Lower lobe of right lung (tissue), 2 donors: Measurements from ENCODE around the gene DOK3. TPM values are rescaled to one million over a fixed set of nuclear protein-coding genes. Genes with fewer than 3 reads are reported as not detected.

Experiments used
- ATAC-seq, 2 donors: fragments of 200-7000 bp; cut with Tn5 transposase; one replicate each; pipeline ENCODE4 v1.9.1; 2020 to 2022; ENCODE audit warnings: mild to moderate bottlenecking in 2 of 2, moderate library complexity in 2 of 2
- DNase-seq: peaks from one replicate; pipeline ENCODE4 v3.0.0-alpha.2; 2020
- H3K27ac ChIP-seq: fragments of 200-600 bp; one replicate; pipeline ENCODE4 v1.8.0; 2022
- H3K27me3 ChIP-seq: fragments of 200-600 bp; one replicate; pipeline ENCODE4 v1.8.0; 2022; ENCODE audit warnings: low read depth
- H3K36me3 ChIP-seq: fragments of 200-600 bp; one replicate; pipeline ENCODE4 v1.8.0; 2022; ENCODE audit warnings: mild to moderate bottlenecking
- H3K4me1 ChIP-seq: fragments of 200-600 bp; one replicate; pipeline ENCODE4 v1.8.0; 2022
- H3K4me3 ChIP-seq: fragments of 200-600 bp; one replicate; pipeline ENCODE4 v1.8.0; 2022; ENCODE audit warnings: mild to moderate bottlenecking
- H3K9me3 ChIP-seq: fragments of 200-600 bp; one replicate; pipeline ENCODE4 v1.8.0; 2022
- intact Hi-C: fragments of 100-400 bp; cut with DNase I; formaldehyde crosslinking; loops from one replicate; pipeline ENCODE4 v1.11.0; 2022
- total RNA-seq: library from RNA; stranded (reverse); fragmentation: NEBNext Ultra II Directional; extraction: Animal tissue kit (Norgen Biotek cat#: 25700); gene quantifications from one replicate; pipeline ENCODE4 v1.2.1, GENCODE V29; 2021
- TF ChIP-seq, protein P1 (sequence below): fragments of 200-600 bp; IDR thresholded peaks from one replicate; pipeline ENCODE4 v1.8.0; 2022; ENCODE audit warnings: antibody characterized with exemption, mild to moderate bottlenecking
- donor health status: DM: no; HTN: yes; CAD: no; lungs with severe emphysema.

Gene DOK3
- total RNA-seq, 1 donor from 2014 or later, result 76.5 TPM

DNA sequence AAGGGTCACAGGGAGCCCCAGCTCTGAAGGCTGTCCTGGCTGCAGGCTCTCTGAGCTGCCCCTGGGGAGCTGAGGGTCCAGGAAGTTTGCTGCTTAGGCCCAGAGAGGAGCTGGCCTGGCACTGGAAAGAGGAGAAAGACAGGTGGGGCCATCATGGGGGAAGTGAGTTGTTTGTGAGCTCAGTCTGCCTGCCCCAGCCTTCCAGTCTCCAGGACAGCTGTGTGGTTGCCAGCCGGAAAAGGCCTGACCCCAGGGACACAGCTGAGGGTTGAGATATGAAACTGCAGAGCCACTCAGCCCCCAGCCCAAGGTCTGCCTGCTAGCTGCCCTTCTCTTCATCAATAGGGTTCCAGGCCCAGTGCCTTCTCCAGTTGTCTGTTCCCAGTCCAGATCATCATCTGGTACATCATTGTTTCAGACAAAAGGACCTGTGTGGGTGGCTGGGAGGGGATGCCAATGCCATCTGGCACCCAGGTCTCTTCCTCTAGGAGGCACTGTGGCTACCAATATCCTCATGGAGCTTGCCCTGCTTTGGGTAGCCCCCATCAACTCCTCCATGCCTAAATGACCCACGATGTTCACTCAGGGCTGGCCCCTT is 11.4 kb upstream of the DOK3 start:
- H3K9me3 ChIP-seq, result no peaks in the 10 kb centered on the region
- DNase-seq (no peak), ATAC-seq (no peak)
- no peaks in the 10 kb centered on the region for H3K27me3 ChIP-seq
- peaks cover 3% of the 10 kb centered on the region for H3K4me1 ChIP-seq
- no peak overlapping the region for H3K4me3 ChIP-seq
- intact Hi-C loops, result no loop called here
- TF ChIP-seq, protein P1, sequence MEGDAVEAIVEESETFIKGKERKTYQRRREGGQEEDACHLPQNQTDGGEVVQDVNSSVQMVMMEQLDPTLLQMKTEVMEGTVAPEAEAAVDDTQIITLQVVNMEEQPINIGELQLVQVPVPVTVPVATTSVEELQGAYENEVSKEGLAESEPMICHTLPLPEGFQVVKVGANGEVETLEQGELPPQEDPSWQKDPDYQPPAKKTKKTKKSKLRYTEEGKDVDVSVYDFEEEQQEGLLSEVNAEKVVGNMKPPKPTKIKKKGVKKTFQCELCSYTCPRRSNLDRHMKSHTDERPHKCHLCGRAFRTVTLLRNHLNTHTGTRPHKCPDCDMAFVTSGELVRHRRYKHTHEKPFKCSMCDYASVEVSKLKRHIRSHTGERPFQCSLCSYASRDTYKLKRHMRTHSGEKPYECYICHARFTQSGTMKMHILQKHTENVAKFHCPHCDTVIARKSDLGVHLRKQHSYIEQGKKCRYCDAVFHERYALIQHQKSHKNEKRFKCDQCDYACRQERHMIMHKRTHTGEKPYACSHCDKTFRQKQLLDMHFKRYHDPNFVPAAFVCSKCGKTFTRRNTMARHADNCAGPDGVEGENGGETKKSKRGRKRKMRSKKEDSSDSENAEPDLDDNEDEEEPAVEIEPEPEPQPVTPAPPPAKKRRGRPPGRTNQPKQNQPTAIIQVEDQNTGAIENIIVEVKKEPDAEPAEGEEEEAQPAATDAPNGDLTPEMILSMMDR, result no peak
- peaks cover 62% of the 10 kb centered on the region for H3K36me3 ChIP-seq
- no peak overlapping the region for H3K27ac ChIP-seq

DNA sequence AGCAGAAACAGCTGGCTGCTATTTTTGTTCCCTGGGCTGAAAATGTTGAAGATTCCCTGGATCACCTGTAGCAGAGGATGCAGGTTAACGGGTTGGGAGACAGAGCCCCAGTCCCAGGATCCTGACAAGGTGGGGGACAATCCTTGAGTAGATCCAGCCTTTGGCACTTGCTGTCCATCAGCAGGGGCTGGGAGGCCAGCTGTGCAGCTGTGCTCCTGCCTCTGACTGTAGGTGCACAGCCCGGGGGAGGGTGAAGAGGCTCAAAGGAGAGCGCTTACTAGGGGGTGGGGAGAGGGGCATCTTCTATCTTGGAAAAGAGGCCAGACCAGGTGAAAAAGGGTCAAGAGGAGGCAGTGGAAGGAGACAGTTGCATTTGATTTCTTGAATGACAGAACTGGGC is 10.6 kb upstream of the DOK3 start:
- no peak overlapping the region for H3K27ac ChIP-seq
- H3K27me3 ChIP-seq, result no peaks in the 10 kb centered on the region
- no peak overlapping the region for H3K4me3 ChIP-seq
- no peaks in the 10 kb centered on the region for H3K9me3 ChIP-seq
- H3K4me1 ChIP-seq, result peaks cover 10% of the 10 kb centered on the region
- TF ChIP-seq, protein P1, result no peak
- DNase-seq, result no peak
- intact Hi-C loops, result no loop called here
- no peak for ATAC-seq
- H3K36me3 ChIP-seq, result peaks cover 59% of the 10 kb centered on the region

DNA sequence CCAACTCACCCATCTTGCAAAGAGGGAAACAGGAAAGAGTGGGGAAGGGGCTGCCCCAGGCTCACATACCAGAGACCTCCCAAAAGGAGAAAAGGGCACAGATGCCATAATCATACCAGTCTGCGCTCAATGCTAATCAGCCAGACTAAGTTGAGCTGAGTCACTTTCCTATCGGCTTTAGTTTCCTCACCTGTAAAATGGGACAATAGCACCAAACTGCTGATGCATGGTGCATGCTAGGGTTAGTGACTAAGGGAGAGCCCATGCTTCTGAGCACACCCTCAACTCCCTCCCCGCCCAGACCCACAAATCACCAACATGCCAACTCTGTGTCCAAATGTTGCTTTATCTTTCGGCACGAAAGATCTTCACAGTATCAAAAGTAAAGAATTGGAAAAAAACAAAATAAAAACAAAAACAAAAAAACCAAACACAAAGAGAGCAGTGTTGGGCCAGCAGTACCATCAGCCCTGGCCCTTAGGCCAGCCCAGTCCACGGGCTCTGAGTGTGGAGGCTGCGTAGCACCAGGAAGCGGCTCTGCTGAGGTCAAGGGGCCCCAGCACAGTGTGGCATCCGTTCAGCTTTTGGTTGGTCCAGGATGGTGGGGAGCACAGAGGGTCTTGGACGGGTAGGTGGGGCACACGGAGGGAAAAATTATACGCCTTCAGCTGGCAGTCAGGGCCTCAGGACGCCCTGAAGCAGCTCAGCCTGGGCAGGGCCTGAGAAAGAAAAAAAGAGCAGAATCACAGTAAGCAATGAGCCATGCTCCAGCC is 10.0 kb upstream of the DOK3 start:
- intact Hi-C loops, result no loop called here
- H3K4me3 ChIP-seq, result no peak overlapping the region
- no peaks in the 10 kb centered on the region for H3K9me3 ChIP-seq
- no peak for DNase-seq
- TF ChIP-seq, protein P1, result no peak
- peaks cover 59% of the 10 kb centered on the region for H3K36me3 ChIP-seq
- H3K27ac ChIP-seq, result no peak overlapping the region
- H3K4me1 ChIP-seq, result peaks cover 11% of the 10 kb centered on the region
- no peaks in the 10 kb centered on the region for H3K27me3 ChIP-seq
- ATAC-seq, result no peak

DNA sequence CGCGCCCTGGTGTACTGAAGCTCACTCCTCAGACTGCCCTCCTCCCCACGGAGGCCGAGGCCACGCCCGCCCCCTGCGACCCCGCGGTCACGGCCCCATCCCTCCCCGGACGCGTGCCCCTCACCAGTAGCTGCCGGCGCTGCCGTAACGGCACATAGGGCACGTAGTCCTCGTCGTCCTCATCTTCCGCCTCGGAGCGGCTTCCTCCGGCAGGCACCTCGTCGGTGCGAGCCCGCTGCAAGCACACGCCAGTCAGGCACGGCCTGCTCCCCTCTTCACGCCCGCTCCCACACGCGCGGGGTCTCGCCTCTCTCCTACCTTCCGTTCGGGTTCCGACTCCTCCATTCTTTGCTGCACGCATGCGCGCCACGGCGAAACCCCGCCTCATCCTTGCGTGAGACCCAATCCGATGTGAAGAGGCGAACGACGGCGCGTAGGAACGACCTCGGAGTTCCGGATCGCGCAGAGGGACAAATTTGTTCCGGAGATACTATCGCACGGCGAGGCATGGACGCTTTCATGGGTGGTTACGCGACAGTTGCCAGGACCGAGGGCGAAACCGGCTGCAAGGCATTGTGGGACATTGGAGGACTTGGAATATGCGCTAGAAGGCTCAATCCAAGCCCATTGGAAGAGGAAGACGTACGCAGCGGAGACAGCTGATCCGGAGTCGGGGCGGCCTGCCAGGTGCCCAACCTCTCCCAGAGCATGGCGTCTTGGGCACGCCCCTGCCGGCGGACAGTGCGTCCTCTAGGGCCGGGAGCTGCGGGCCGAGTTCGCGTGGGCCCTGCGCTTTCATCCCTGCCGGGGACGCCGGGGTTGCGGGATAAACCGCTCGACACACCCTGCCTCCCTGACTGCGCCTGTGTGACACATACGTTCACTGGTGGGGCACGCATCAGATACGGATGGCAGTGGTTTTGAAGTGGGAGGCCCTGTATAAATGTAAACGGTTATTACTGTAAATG is 7.3 kb upstream of the DOK3 start, which contains the start of gene DDX41:
Gene DDX41 (minus strand): TSS at position 361 of the 968 bp plus-strand sequence. CDS start 16 bp downstream, at position 345.
- Histone ChIP-seq H3K9me3 (no peaks in the 10 kb centered on the region), H3K4me3 (peak within 1 kb of the TSS; percentile 93), H3K4me1 (peaks cover 11% of the 10 kb centered on the region), H3K27ac (peak within 1 kb of the TSS; percentile 88), H3K27me3 (no peaks in the 10 kb centered on the region), H3K36me3 (peaks cover 69% of the 10 kb centered on the region)
- DNase-seq (peak; percentile 98), ATAC-seq (peak; percentile 96)
- TF ChIP-seq, protein P1, result peak; percentile 9
- intact Hi-C loops, result no loop called here

DNA sequence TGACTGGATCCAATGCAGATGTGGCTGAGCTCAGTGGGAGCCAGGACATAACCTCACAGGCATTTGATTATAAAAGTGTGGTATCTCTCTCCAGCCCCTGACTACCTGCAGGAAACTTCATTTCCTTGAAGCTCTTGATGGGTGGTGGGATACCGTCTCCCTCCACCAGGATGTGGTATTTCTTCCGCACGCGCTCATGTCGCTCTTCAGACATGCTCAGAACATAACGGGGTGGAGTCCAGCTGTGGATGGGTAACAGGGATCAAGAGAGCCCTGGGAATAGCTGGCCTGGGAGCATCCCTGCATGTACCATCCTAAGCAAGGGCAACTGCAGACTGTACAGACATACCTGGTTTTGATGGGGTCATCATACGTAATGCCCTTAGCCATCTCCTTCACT is 6.0 kb upstream of the DOK3 start:
- DNase-seq, result no peak
- Histone ChIP-seq H3K4me1 (peaks cover 17% of the 10 kb centered on the region), H3K27ac (no peak overlapping the region), H3K36me3 (peaks cover 69% of the 10 kb centered on the region), H3K27me3 (no peaks in the 10 kb centered on the region), H3K9me3 (no peaks in the 10 kb centered on the region), H3K4me3 (peak overlapping the region; percentile 93)
- intact Hi-C loops, result no loop called here
- ATAC-seq, result no peak
- TF ChIP-seq, protein P1, result no peak
